ENCODE data around the gene CHI3L1. TPM values are rescaled to one million over a fixed set of nuclear protein-coding genes. Genes with fewer than 3 reads are reported as not detected.

The CHI3L1 gene
- total RNA-seq, 1 donor from 2014 or later, result not detected

GRCh38 chr1:203206129-203206687 lies 19.7 kb upstream of the CHI3L1 start:
- DNase-seq (ENCODE audit: low read depth in 2 of 2), result peak in 1 of 2 donors; percentile 32

GRCh38 chr1:203204756-203205155 lies 18.3 kb upstream of the CHI3L1 start:
- no peak for DNase-seq (ENCODE audit: low read depth in 2 of 2)

DNA sequence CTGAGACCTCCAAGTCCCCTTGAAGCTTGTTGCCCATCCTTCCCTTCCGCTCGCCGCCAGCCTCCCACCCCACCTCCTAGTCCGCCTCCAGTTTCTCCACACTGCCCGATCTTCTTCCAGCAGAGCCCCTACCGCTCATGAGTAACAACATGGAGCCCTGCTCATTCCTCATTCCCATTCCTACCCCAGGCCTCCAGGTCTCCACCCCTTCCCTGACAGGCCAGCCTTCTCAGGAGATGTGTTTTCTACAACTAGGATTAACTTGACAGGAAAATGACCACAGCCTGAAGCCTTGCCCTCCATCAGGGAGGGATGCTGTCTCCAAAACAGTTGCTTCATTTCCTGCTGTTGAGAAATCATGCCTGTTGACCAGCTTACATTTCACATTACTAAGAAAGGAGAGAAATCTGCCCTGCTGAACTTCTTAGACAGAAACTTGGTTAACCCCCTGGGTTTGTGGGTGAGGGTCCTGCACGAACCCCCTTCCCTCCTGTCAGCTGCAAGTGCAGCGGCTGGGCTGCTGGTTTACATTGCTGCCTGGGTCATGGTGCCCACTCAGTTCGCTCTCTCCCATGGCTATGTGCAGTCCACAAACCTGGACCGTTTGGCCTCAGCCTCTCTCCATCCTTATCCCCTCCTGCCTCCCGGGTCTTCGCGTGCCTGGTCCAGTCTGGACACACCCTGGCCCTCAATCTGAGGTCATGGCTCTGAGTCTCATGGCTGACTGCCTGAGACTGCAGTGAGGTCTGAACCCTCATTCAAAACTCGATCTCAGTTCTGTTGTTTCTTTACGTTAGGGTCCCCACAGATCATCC lies 16.1 kb upstream of the CHI3L1 start:
- DNase-seq (ENCODE audit: low read depth in 2 of 2), result peak in 1 of 2 donors; percentile 18

- no peak for DNase-seq (ENCODE audit: low read depth in 2 of 2)
Observed at GRCh38 chr1:203201516-203202205, 15.2 kb upstream of the CHI3L1 start.

DNA sequence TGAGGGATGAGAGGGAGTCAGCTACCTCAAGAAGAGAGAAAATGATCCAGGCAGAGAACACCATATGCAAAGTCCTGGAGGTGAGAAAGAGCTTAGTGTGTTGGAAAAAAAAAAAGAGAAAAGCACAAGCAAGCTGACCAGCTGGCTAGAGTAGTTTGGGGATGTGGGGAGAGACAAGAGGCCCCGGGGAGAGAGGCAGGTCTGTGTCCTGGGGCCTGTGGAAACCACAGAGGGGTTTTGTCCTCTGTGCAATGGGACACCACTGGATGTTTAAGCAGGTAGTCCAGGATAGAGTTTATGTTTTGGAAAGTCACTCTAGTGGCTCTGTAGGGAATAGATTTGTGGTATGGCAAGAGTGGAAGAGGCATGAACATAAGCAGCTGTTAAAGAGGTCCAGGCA lies 14.4 kb upstream of the CHI3L1 start:
- DNase-seq (ENCODE audit: low read depth in 2 of 2), result no peak

GRCh38 chr1:203199816-203200571 lies 13.5 kb upstream of the CHI3L1 start:
- no peak for DNase-seq (ENCODE audit: low read depth in 2 of 2)

DNA sequence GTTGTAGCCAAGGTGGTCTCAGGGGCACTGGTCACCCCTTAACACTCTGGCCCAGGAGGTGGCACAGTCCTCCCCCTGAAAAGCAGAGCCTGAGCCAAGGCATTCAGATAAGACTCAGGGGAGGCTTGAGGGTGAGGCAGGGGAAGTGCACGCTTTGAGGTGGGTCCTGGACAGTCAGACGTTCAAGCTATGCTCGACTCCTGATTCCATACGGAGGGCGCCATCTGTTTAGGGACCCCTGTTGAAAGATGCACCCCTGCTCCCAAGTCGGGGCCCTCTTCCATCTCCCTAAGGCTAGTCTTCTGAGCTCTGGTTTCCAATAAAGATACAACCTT lies 12.9 kb upstream of the CHI3L1 start:
- DNase-seq (ENCODE audit: low read depth in 2 of 2), result no peak

DNA sequence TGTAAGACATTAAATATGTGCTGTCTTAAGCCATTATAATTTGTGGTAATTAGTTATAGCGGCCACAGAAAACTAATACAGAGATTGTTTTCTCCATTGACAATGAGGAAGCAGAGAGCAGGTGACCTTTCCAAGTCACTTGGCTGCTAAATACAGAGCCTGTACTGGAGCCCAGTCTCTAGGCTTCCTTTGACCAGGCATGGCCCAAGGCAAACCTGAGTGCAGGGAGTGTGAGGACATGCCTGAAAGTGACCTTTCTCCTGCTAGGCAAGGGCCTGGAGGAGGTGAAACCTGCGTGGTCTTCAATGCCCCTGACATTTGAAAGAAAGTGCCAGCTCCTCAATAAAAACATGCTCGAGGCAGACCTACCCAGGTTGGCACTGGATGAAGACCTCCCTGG lies 12.5 kb upstream of the CHI3L1 start:
- no peak for DNase-seq (ENCODE audit: low read depth in 2 of 2)

- no peak for DNase-seq (ENCODE audit: low read depth in 2 of 2)
Observed at GRCh38 chr1:203197625-203198024, 11.1 kb upstream of the CHI3L1 start.

GRCh38 chr1:203196371-203196770 lies 9.9 kb upstream of the CHI3L1 start:
- DNase-seq (ENCODE audit: low read depth in 2 of 2), result no peak

GRCh38 chr1:203190949-203191348 lies 4.4 kb upstream of the CHI3L1 start:
- DNase-seq (ENCODE audit: low read depth in 2 of 2), result no peak

- no peak for DNase-seq (ENCODE audit: low read depth in 2 of 2)
Observed at GRCh38 chr1:203189951-203190352, 3.4 kb upstream of the CHI3L1 start.

DNA sequence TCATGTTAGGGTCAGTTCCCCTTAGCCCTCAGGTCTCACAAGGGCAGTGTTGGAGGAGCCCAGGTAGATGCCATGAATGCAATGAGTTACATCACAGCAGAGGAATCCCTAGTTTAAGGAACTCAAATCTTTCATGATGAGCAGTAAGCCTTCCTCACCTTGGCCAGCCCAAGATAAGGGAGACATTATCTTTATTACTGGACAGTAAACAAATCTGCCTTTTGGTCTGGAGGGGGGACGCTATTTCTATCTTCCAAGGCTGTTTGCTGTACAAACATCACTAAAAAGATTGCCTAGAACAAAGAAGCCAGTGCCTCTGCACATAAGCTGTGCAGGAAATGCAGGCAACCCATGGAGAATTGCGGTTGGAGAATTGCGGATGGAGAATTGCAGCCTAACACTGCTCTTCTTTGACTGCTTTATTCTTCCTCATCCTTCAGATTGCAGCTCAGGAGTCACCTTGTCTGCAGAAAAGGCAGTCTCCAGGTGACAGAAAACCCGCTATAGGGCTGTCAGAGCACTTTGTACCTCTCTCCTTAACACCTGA lies 2.3 kb upstream of the CHI3L1 start:
- DNase-seq (ENCODE audit: low read depth in 2 of 2), result no peak

GRCh38 chr1:203187689-203188264 lies 1.3 kb upstream of the CHI3L1 start:
- no peak for DNase-seq (ENCODE audit: low read depth in 2 of 2)

- no peak for DNase-seq (ENCODE audit: low read depth in 2 of 2)
Observed at GRCh38 chr1:203187304-203187685, 791 bp upstream of the CHI3L1 start.

DNA sequence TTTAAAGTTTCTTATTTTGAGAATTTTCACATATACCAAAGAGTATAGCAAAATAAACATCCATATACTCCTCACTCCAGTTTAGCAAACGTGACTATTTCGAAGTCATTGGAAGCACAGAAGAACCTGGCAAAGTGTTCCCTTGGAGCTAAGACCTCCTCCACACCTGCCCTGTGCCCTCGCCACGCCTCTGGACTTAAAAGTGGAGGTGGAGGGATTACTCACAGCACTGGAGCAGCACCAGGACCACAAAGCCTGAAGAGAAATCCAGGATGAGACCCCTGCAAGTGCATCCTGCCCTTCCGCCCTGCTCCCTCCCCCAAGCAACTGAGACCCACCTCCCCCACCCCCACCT lies 436 bp downstream of the CHI3L1 start:
- DNase-seq (ENCODE audit: low read depth in 2 of 2), result no peak

DNA sequence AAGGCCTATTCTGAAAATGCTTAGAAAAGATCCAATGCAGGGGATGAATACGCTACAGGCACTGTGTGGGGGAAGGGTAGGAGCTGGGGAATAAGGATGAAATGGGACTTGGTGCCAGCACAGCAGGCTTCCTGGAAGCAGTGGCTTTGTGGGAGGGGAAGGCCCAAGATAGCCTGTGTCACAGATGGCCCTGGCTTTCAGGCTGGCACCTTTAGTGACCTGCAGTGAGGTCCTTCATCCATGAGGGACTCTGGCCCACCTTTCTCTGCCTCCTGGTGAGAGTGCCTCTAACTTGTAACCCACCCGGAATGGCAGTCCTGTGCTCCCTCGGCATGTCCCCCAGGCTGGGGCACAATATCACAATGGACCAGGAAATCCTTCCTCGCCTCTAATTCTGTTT lies 919 bp downstream of the CHI3L1 start:
- DNase-seq (ENCODE audit: low read depth in 2 of 2), result no peak

- DNase-seq (ENCODE audit: low read depth in 2 of 2), result no peak
Observed at GRCh38 chr1:203185061-203185461, 1.4 kb downstream of the CHI3L1 start.

- no peak for DNase-seq (ENCODE audit: low read depth in 2 of 2)
Observed at GRCh38 chr1:203184467-203184866, 2.0 kb downstream of the CHI3L1 start.

DNA sequence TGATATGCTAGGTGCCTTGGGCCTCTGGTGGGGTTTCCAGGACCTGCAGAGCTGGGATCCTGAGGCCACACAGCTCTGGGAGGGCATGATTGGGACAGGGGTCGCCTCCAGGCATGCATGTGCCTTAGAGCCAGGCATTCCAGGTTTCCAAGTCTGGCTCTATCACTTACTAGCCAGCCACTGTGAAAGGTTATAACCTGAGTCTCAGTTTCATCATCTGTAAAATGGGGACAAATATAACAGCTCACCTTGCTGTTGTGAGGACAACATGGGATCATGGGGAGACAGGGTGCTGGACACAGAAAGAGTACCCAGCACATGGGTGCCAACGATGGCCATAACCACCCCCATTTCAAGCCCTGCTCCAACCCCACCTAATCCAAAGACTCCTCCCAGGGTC lies 2.7 kb downstream of the CHI3L1 start:
- DNase-seq (ENCODE audit: low read depth in 2 of 2), result no peak

GRCh38 chr1:203182387-203182953 lies 4.0 kb downstream of the CHI3L1 start:
- DNase-seq (ENCODE audit: low read depth in 2 of 2), result no peak
